SK-N-SH (cell line): ENCODE measurements around the gene KCNH3.

Experiments used
- TF ChIP-seq, protein P1 (sequence below): fragments of 200-600 bp; sonication (generic); IDR thresholded peaks from 2 replicates; pipeline ENCODE4 v1.6.1; 2017; ENCODE audit warnings: antibody characterized with exemption, mild to moderate bottlenecking, moderate library complexity
- TF ChIP-seq, protein P2 (sequence below): IDR thresholded peaks from 2 replicates; pipeline ENCODE4 v1.4.0; 2012; ENCODE audit warnings: low read depth, borderline replicate concordance

DNA sequence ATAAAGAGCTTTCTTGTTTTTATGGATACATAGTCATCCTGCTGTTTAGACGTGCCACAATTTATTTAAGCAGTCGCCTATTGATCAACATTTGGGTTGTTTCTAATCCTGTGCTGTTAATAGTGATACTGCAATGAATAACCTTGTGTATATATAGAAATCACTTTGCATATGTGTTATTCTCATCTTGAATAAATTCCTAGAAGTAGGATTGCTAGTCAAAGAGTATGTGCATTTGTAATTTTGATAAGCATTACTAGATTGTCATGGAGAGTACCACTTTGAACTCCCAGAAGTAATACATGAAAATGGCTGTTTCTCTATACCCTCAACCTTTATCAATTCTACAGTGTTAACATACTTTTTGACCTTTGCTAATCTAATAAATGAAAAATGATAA is 44.9 kb upstream of the KCNH3 start:
- TF ChIP-seq, protein P1, sequence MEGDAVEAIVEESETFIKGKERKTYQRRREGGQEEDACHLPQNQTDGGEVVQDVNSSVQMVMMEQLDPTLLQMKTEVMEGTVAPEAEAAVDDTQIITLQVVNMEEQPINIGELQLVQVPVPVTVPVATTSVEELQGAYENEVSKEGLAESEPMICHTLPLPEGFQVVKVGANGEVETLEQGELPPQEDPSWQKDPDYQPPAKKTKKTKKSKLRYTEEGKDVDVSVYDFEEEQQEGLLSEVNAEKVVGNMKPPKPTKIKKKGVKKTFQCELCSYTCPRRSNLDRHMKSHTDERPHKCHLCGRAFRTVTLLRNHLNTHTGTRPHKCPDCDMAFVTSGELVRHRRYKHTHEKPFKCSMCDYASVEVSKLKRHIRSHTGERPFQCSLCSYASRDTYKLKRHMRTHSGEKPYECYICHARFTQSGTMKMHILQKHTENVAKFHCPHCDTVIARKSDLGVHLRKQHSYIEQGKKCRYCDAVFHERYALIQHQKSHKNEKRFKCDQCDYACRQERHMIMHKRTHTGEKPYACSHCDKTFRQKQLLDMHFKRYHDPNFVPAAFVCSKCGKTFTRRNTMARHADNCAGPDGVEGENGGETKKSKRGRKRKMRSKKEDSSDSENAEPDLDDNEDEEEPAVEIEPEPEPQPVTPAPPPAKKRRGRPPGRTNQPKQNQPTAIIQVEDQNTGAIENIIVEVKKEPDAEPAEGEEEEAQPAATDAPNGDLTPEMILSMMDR, result no peak
- TF ChIP-seq, protein P2, sequence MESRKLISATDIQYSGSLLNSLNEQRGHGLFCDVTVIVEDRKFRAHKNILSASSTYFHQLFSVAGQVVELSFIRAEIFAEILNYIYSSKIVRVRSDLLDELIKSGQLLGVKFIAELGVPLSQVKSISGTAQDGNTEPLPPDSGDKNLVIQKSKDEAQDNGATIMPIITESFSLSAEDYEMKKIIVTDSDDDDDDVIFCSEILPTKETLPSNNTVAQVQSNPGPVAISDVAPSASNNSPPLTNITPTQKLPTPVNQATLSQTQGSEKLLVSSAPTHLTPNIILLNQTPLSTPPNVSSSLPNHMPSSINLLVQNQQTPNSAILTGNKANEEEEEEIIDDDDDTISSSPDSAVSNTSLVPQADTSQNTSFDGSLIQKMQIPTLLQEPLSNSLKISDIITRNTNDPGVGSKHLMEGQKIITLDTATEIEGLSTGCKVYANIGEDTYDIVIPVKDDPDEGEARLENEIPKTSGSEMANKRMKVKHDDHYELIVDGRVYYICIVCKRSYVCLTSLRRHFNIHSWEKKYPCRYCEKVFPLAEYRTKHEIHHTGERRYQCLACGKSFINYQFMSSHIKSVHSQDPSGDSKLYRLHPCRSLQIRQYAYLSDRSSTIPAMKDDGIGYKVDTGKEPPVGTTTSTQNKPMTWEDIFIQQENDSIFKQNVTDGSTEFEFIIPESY, result no peak
